Iris pigment epithelial cell (primary cell): ENCODE results near the gene DRD4.
"Not testable (repeated sequence)": the region's sequence is repeated elsewhere in the genome, so short reads cannot be mapped to it uniquely, and the experiment has no call there.

Experiments used
- DNase-seq: peaks from one replicate; pipeline ENCODE4 v3.0.0-alpha.2; 2011; ENCODE audit warnings: low read depth

Gene DRD4

GRCh38 chr11:680476-680875, 43.4 kb downstream of the DRD4 start:
- no peak for DNase-seq

- DNase-seq = no peak
These were observed 43.9 kb downstream of the DRD4 start for GRCh38 chr11:680970-681369.

- DNase-seq = no peak
These were observed 49.6 kb downstream of the DRD4 start for GRCh38 chr11:686451-687243.

- no peak for DNase-seq
These were observed 50.7 kb downstream of the DRD4 start for GRCh38 chr11:687751-688150.

GRCh38 chr11:688681-689080, 51.6 kb downstream of the DRD4 start:
- no peak for DNase-seq

- DNase-seq = peak; percentile 13
These were observed 52.6 kb downstream of the DRD4 start for GRCh38 chr11:689625-690024.

GRCh38 chr11:690244-690643, 53.2 kb downstream of the DRD4 start:
- DNase-seq = not testable (repeated sequence)
